ENCODE data around the gene ESRP2.

- TF ChIP-seq POLR2A (IDR thresholded peaks at IDR 0.05; ENCODE audit: low read length) (no peak), GATA1 (IDR thresholded peaks at IDR 0.05; ENCODE audit: low read depth, low read length) (no peak)
Observed at GRCh38 chr16:68246121-68246520, 10.2 kb upstream of the ESRP2 start.
